ENCODE results near the gene PSMB4. TPM values are rescaled to one million over a fixed set of nuclear protein-coding genes. Genes with fewer than 3 reads are reported as not detected.

Gene PSMB4
- total RNA-seq, 1 experiment from 2014 or later: 413 TPM

GRCh38 chr1:151418081-151418480, 18.7 kb downstream of the PSMB4 start:
- no peak overlapping the region for H3K4me3 Mint-ChIP-seq
- no peaks in the 10 kb centered on the region for H3K9me3 Mint-ChIP-seq
- Histone ChIP-seq H2BK12ac (ENCODE audit: insufficient read length, low read depth, low read length) (no peak overlapping the region), H4K91ac (ENCODE audit: insufficient read length, low read depth, low read length) (no peak overlapping the region), H3K4ac (ENCODE audit: low read depth, low read length) (no peak overlapping the region), H3K4me1 (ENCODE audit: insufficient read depth, low read length) (no peaks in the 10 kb centered on the region), H4K20me1 (ENCODE audit: control insufficient read depth, insufficient read depth, insufficient read length) (no peaks in the 10 kb centered on the region), H3K9ac (ENCODE audit: extremely low read depth, insufficient read length, low read length) (no peak overlapping the region), H4K8ac (replicated peaks; ENCODE audit: insufficient read length, low read depth, low read length) (no peak overlapping the region), H2BK20ac (ENCODE audit: low read depth, low read length, poor library complexity, severe bottlenecking) (no peak overlapping the region), H3K23me2 (ENCODE audit: insufficient read length, low read depth, low read length, poor library complexity, severe bottlenecking) (no peaks in the 10 kb centered on the region), H3K14ac (ENCODE audit: insufficient read depth, low read length) (no peak overlapping the region), H3K27me3 (ENCODE audit: insufficient read depth, low read length) (no peaks in the 10 kb centered on the region), H2AK5ac (ENCODE audit: insufficient read length, low read length) (no peak overlapping the region), H2BK5ac (ENCODE audit: insufficient read length, low read length) (no peak overlapping the region), H3K27ac (ENCODE audit: insufficient read length, low read depth, low read length) (no peak overlapping the region), H3K79me1 (ENCODE audit: insufficient read depth, low read depth, low read length, poor library complexity, severe bottlenecking) (no peaks in the 10 kb centered on the region), H3T11ph (ENCODE audit: low read length) (no peak overlapping the region), H3K56ac (ENCODE audit: insufficient read length, low read depth, low read length) (no peak overlapping the region), H3K4me2 (ENCODE audit: insufficient read depth, insufficient read length, low read length) (no peak overlapping the region), H2AFZ (ENCODE audit: low read length) (no peak overlapping the region), H3K23ac (ENCODE audit: insufficient read length, low read depth, low read length) (no peak overlapping the region), H3K79me2 (ENCODE audit: insufficient read depth, low read length) (no peaks in the 10 kb centered on the region), H3K9me3 (ENCODE audit: control insufficient read depth, low read depth, low read length) (no peaks in the 10 kb centered on the region), H4K5ac (ENCODE audit: insufficient read length, low read depth, low read length) (no peak overlapping the region), H3K18ac (ENCODE audit: insufficient read length, low read depth, low read length) (no peak overlapping the region), H2BK120ac (ENCODE audit: low read depth, low read length, poor library complexity, severe bottlenecking) (no peak overlapping the region), H2BK15ac (ENCODE audit: low read depth, low read length) (no peak overlapping the region)
- no peaks in the 10 kb centered on the region for H3K27me3 Mint-ChIP-seq (ENCODE audit: low read depth)
- no peak for DNase-seq
- H3K27ac Mint-ChIP-seq: no peak overlapping the region
- no CpG with 5 or more reads among the region's 3 CpGs for WGBS (ENCODE audit: extremely low coverage, insufficient read length, low lambda C conversion rate)
- peaks cover 29 to 84% (median 81%) of the 10 kb centered on the region in 3 experiments; a peak in 6 of 7 replicates for H3K36me3 Mint-ChIP-seq (ENCODE audit: insufficient read depth in 1 of 3, low read depth in 3 of 3)
- TF ChIP-seq, protein P1, sequence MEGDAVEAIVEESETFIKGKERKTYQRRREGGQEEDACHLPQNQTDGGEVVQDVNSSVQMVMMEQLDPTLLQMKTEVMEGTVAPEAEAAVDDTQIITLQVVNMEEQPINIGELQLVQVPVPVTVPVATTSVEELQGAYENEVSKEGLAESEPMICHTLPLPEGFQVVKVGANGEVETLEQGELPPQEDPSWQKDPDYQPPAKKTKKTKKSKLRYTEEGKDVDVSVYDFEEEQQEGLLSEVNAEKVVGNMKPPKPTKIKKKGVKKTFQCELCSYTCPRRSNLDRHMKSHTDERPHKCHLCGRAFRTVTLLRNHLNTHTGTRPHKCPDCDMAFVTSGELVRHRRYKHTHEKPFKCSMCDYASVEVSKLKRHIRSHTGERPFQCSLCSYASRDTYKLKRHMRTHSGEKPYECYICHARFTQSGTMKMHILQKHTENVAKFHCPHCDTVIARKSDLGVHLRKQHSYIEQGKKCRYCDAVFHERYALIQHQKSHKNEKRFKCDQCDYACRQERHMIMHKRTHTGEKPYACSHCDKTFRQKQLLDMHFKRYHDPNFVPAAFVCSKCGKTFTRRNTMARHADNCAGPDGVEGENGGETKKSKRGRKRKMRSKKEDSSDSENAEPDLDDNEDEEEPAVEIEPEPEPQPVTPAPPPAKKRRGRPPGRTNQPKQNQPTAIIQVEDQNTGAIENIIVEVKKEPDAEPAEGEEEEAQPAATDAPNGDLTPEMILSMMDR (conservative IDR thresholded peaks at IDR 0.05): no peak
- no peaks in the 10 kb centered on the region for H3K4me1 Mint-ChIP-seq
